Gastrocnemius medialis (tissue), 4 donors: ENCODE measurements around the gene SHD. TPM values are rescaled to one million over a fixed set of nuclear protein-coding genes. Genes with fewer than 3 reads are reported as not detected.

Source experiments
- ATAC-seq, 2 donors: fragments of 150-250 bp; one replicate each; pipeline ENCODE4 v1.9.1; 2016
- DNase-seq, 2 donors: peaks; one replicate each; pipeline ENCODE4 v3.0.0-alpha.2; 2019
- H3K27ac ChIP-seq, 4 donors: fragments of 200-600 bp; sonication (generic); 1 replicate in 1 of 4; 2 replicates in 3 of 4; pipeline ENCODE4 v1.5.1; 2016 to 2018; ENCODE audit warnings: mild to moderate bottlenecking in 2 of 4, moderate library complexity in 1 of 4
- H3K27me3 ChIP-seq, 3 donors: fragments of 200-600 bp; sonication (generic) in 2 of 3; 1 replicate in 1 of 3; 2 replicates in 2 of 3; pipeline versions ENCODE4 v1.5.1 to v1.6.0; 2016 to 2019; ENCODE audit warnings: mild to moderate bottlenecking in 1 of 3, moderate library complexity in 1 of 3
- H3K36me3 ChIP-seq, 2 donors: fragments of 200-600 bp; sonication (generic) in 1 of 2; one replicate each; pipeline ENCODE4 v1.5.1; 2017 to 2018
- H3K4me1 ChIP-seq, 2 donors: fragments of 200-600 bp; sonication (generic) in 1 of 2; one replicate each; pipeline ENCODE4 v1.5.1; 2016 to 2017; ENCODE audit warnings: mild to moderate bottlenecking in 2 of 2
- H3K4me3 ChIP-seq, 4 donors: fragments of 200-600 bp; sonication (generic) in 3 of 4; 1 replicate in 1 of 4; 2 replicates in 3 of 4; pipeline ENCODE4 v1.5.1; 2016 to 2019; ENCODE audit warnings: mild to moderate bottlenecking in 2 of 4
- H3K9me3 ChIP-seq, 3 donors: fragments of 200-600 bp; sonication (generic) in 2 of 3; 1 replicate in 1 of 3; 2 replicates in 2 of 3; pipeline ENCODE4 v1.5.1; 2016 to 2019
- CTCF ChIP-seq, 5 experiments: fragments of 450-650 bp in 3 of 5; fragments of 200-600 bp in 2 of 5; sonication (generic) in 2 of 5; IDR thresholded peaks in 4 of 5; conservative IDR thresholded peaks in 1 of 5; 1 replicate in 4 of 5; 2 replicates in 1 of 5; pipeline ENCODE4 v1.5.1; 2016 to 2019; ENCODE audit warnings: antibody characterized with exemption in 5 of 5, mild to moderate bottlenecking in 3 of 5, moderate library complexity in 3 of 5
- POLR2A ChIP-seq, 2 donors: fragments of 450-650 bp; IDR thresholded peaks; one replicate each; pipeline ENCODE4 v1.6.1; 2017; ENCODE audit warnings: antibody characterized with exemption in 2 of 2, mild to moderate bottlenecking in 2 of 2, moderate library complexity in 2 of 2
- in situ Hi-C, 4 donors: fragments of 200-750 bp; cut with MboI; loops; one replicate each; pipeline versions ENCODE4 v1.15.0 to v1.8.0; 2017; ENCODE audit warnings: low sequenced_read_pairs in 4 of 4
- intact Hi-C: fragments of 100-400 bp; cut with DNase I; formaldehyde crosslinking; loops from one replicate; pipeline ENCODE4 v1.15.1; 2023; ENCODE audit warnings: low total_unique reads
- total RNA-seq, 4 donors: library from RNA; depleted of rRNA; stranded (reverse); fragments of >200 nt; gene quantifications; one replicate each; pipeline versions ENCODE4 v1.1.0 to v1.2.3, GENCODE V29; 2016

SHD gene
- total RNA-seq, 4 donors from 2014 or later: 0.26 TPM; not detected in 3

GRCh38 chr19:4305257-4305612 lies 26.2 kb downstream of the SHD start:
- TF ChIP-seq POLR2A (IDR thresholded peaks at IDR 0.05): no peak
- peaks cover 12 to 19% (median 13%) of the 10 kb centered on the region in 3 donors for H3K27me3 ChIP-seq
- H3K36me3 ChIP-seq: no peaks in the 10 kb centered on the region
- in situ Hi-C loops: no loop called here
- no peaks in the 10 kb centered on the region for H3K9me3 ChIP-seq
- intact Hi-C loops: no loop called here
- H3K4me1 ChIP-seq: no peaks in the 10 kb centered on the region
- ATAC-seq: no peak
- H3K27ac ChIP-seq: no peak overlapping the region
- H3K4me3 ChIP-seq: no peak overlapping the region
- DNase-seq: no peak

DNA sequence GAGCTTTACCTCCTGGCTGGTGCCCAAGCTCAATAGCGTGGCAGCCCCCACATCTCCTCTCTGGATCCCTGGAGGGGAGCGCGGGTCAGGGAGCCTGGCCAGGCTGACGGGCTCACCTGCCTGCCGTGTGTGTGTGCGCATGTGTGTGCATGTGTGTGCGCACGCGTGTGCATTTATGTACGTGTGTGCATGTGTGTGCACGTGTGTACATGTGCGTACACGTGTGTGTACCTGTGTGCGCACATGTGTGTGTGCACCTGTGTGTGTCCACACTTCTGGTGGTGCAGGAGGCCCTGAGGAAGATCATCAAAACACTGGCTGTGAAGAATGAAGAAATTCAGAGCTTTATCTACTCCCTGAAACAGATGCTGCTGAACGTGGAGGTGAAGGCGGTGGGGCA lies 26.6 kb downstream of the SHD start:
- Histone ChIP-seq H3K9me3 (no peaks in the 10 kb centered on the region), H3K27me3 (peaks cover 12 to 19% (median 13%) of the 10 kb centered on the region in 3 donors), H3K36me3 (no peaks in the 10 kb centered on the region), H3K27ac (no peak overlapping the region), H3K4me3 (no peak overlapping the region), H3K4me1 (no peaks in the 10 kb centered on the region)
- in situ Hi-C loops: no loop called here
- intact Hi-C loops: no loop called here
- no peak for TF ChIP-seq CTCF (IDR thresholded peaks at IDR 0.05 in 4 of 5, conservative IDR thresholded peaks at IDR 0.05 in 1 of 5)
- TF ChIP-seq POLR2A (IDR thresholded peaks at IDR 0.05): no peak
- no peak for DNase-seq
- ATAC-seq: no peak

DNA sequence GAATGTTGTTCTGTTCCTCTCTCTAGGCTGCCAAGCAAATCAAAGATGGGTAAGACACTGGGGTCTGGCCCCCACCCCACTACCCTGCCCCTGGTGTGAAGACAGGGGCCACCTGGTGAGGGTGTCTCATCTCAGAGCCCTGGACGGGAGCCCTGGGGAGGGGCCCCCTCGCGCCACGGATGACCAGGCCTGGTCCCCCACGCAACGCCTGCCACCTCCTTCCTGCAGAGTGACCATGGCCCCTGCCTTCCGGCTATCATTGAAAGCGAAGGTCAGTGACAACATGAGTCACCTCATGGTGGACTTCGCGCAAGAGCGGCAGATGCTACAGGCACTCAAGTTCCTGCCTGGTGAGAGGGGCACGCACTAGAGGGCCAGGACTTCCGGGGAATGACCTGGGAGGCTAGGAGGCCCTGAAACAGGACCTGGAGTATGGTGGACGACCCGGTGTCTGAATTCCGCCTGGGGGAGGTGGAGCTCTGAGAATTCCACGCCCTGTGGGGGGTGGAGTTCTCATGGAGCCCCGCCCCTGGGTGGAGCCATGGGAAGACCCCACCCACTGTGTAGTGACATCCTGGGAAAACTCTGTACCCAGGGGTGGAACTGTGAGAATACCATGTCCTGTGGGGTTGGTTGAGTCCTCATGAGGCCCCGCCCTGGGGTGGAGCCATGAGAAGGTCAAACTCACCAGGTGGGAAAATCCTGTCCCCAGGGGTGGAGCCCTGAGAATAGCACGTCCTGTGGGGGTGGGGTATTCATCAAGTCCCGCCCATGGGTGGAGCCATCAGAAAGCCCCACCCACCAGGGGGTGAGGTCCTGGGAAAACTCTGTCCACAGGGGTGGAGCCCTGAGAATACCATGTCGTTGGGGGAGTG lies 31.4 kb downstream of the SHD start:
- H3K36me3 ChIP-seq: no peaks in the 10 kb centered on the region
- H3K27me3 ChIP-seq: peaks cover under 1 to 5% (median 2%) of the 10 kb centered on the region in 3 donors
- H3K9me3 ChIP-seq: no peaks in the 10 kb centered on the region
- H3K4me3 ChIP-seq: no peak overlapping the region
- intact Hi-C loops: no loop called here
- ATAC-seq: no peak
- no peak for DNase-seq
- in situ Hi-C loops: no loop called here
- no peak for TF ChIP-seq CTCF (IDR thresholded peaks at IDR 0.05 in 4 of 5, conservative IDR thresholded peaks at IDR 0.05 in 1 of 5)
- no peak for TF ChIP-seq POLR2A (IDR thresholded peaks at IDR 0.05)
- H3K4me1 ChIP-seq: no peaks in the 10 kb centered on the region
- H3K27ac ChIP-seq: no peak overlapping the region

DNA sequence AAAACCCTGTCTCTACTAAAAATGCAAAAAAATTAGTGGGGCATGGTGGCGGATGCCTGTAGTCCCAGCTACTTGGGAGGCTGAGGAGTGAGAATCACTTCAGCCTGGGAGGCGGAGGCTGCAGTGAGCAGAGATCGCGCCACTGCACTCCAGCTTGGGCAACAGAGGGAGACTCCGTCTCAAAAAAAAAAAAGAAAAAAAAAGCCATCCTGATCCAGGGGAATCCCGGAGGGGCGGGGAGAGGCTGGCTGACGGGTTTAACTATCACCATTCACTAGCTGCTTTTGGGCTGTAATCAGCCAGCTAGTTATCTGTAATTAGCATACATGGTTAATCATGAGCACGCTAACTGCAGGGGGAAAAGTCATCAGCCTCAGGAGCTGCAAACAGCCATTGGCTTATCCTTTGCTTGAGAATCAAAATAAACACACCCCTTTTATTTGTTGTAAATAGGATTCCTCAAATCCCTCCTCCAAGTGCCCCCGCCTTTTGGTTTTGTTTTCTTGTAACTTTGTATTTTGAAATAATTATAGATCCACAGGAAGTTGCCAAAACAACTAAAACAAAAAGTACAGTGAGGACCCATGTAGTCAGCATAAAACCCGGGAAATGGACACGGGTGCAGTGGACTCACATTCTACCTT lies 34.9 kb downstream of the SHD start:
- Histone ChIP-seq H3K9me3 (no peaks in the 10 kb centered on the region), H3K27me3 (peaks cover 0 to 5% (median 0%) of the 10 kb centered on the region in 3 donors), H3K4me1 (no peaks in the 10 kb centered on the region), H3K27ac (no peak overlapping the region), H3K4me3 (no peak overlapping the region), H3K36me3 (no peaks in the 10 kb centered on the region)
- DNase-seq (no peak), ATAC-seq (no peak)
- in situ Hi-C loops: no loop called here
- intact Hi-C loops: no loop called here
- no peak for TF ChIP-seq POLR2A (IDR thresholded peaks at IDR 0.05)
- TF ChIP-seq CTCF (IDR thresholded peaks at IDR 0.05 in 4 of 5, conservative IDR thresholded peaks at IDR 0.05 in 1 of 5): no peak

DNA sequence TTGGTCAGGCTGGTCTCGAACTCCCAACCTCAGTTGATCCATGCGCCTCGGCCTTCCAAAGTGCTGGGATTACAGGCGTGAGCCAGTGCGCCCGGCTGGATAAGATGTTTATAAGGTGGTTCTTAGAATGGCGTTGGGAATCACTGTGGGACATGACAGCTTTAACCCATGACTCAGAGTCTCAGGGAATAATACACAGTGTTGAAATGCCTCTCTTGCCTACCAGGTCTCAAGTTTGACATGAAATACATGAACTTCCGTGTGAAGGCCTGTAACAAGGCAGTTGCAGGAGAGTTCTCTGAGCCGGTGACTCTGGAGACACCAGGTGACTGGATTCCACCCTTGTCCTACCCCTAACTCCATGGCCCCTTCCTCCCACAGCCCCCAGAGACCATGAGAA lies 37.9 kb downstream of the SHD start:
- intact Hi-C loops (no loop called here), in situ Hi-C loops (no loop called here)
- H3K27ac ChIP-seq: no peak overlapping the region
- peaks cover 0 to 5% (median 0%) of the 10 kb centered on the region in 3 donors for H3K27me3 ChIP-seq
- no peaks in the 10 kb centered on the region for H3K9me3 ChIP-seq
- TF ChIP-seq CTCF (IDR thresholded peaks at IDR 0.05 in 4 of 5, conservative IDR thresholded peaks at IDR 0.05 in 1 of 5) (no peak), POLR2A (IDR thresholded peaks at IDR 0.05) (no peak)
- no peak for DNase-seq
- ATAC-seq: no peak
- no peak overlapping the region for H3K4me3 ChIP-seq
- H3K4me1 ChIP-seq: no peaks in the 10 kb centered on the region
- no peaks in the 10 kb centered on the region for H3K36me3 ChIP-seq
